K562 (cell line): ENCODE results near the gene CCDC47. TPM values are rescaled to one million over a fixed set of nuclear protein-coding genes. Genes with fewer than 3 reads are reported as not detected.

Experiments used
- ATAC-seq: fragments of 200-7000 bp; cut with Tn5 transposase; 3 replicates; pipeline ENCODE4 v1.9.1; 2020; ENCODE audit warnings: moderate library complexity
- BruUV-seq: library from RNA; stranded (reverse); fragments of 400-500 nt; replicated peaks from 2 replicates; lab custom pipeline; 2021; lab: Mats Ljungman, UMichigan
- CTCF ChIA-PET: fragments of 300-600 bp; formaldehyde crosslinking; extraction: SDS; loops from one replicate; lab custom pipeline; 2021; ENCODE audit warnings: low intra/inter-chr PET ratio; lab: Yijun Ruan, JAX
- POLR2A ChIA-PET: fragments of 300-600, 350-650 bp; sonication (Branson Sonifier 250); formaldehyde crosslinking; extraction: SDS; loops from one replicate; lab custom pipeline; 2021; ENCODE audit warnings: antibody characterized with exemption, inconsistent platforms; lab: Yijun Ruan, JAX
- DNase-seq, 4 experiments: peaks; one replicate each; pipeline versions ENCODE4 v3.0.0 to v3.0.0-alpha.2; 2011 to 2018; ENCODE audit warnings: low spot score in 3 of 4, mixed read lengths in 3 of 4; ENCODE audit errors: extremely low read depth in 1 of 4
- FAIRE-seq: peaks from 2 replicates; lab custom pipeline; 2011; peaks lifted over from hg19 to GRCh38; lab: Jason Lieb, UNC
- H2AFZ ChIP-seq: 2 replicates; pipeline ENCODE4 v1.6.0; 2011; ENCODE audit warnings: low read depth, low read length, control low read depth, inconsistent platforms
- H3K27ac ChIP-seq: fragments of 200-600 bp; 3 replicates; pipeline ENCODE4 v1.8.0; 2011; ENCODE audit warnings: low read depth, mild to moderate bottlenecking, control low read depth, inconsistent platforms, low read length, moderate library complexity, mixed read lengths; ENCODE audit errors: extremely low read depth
- H3K27me3 ChIP-seq, 2 experiments: fragments of 300-600 bp in 1 of 2; 2 replicates in 1 of 2; 3 replicates in 1 of 2; pipeline versions ENCODE4 v1.6.0 to v1.8.0; 2011; ENCODE audit warnings: inconsistent platforms in 2 of 2, low read length in 2 of 2, mild to moderate bottlenecking in 1 of 2, mixed read lengths in 1 of 2, moderate library complexity in 1 of 2; ENCODE audit not compliant: control insufficient read depth in 2 of 2, insufficient read depth in 2 of 2
- H3K36me3 ChIP-seq: fragments of 300-600 bp; 3 replicates; pipeline ENCODE4 v1.8.0; 2011; ENCODE audit warnings: mild to moderate bottlenecking, low read length, inconsistent platforms; ENCODE audit not compliant: control insufficient read depth, insufficient read depth
- H3K4me1 ChIP-seq, 2 experiments: fragments of 200-600 bp in 1 of 2; replicated peaks in 1 of 2; 2 replicates in 1 of 2; 3 replicates in 1 of 2; pipeline versions ENCODE4 v1.5.1 to v1.8.0; 2011; ENCODE audit warnings: inconsistent platforms in 2 of 2, low read length in 2 of 2, mild to moderate bottlenecking in 1 of 2, mixed read lengths in 1 of 2, moderate library complexity in 1 of 2; ENCODE audit not compliant: control insufficient read depth in 2 of 2, insufficient read depth in 2 of 2
- H3K4me2 ChIP-seq: 2 replicates; pipeline ENCODE4 v1.6.1; 2011; ENCODE audit warnings: low read length, control low read depth, inconsistent platforms, mixed read lengths; ENCODE audit not compliant: insufficient read depth
- H3K4me3 ChIP-seq: fragments of 200-600 bp; sonication (generic), shearing (Covaris generic); 2 replicates; pipeline ENCODE4 v1.5.1; 2016; ENCODE audit warnings: control low read depth, inconsistent platforms
- H3K79me2 ChIP-seq: fragments of 200-600 bp; 3 replicates; pipeline ENCODE4 v1.8.0; 2011; ENCODE audit warnings: low read length, inconsistent platforms; ENCODE audit not compliant: control insufficient read depth, insufficient read depth
- H3K9ac ChIP-seq, 2 experiments: 2 replicates each; pipeline versions ENCODE4 v1.6.0 to v1.6.1; 2011; ENCODE audit warnings: low read depth in 2 of 2, low read length in 2 of 2, control low read depth in 1 of 2, inconsistent platforms in 1 of 2, mild to moderate bottlenecking in 1 of 2, mixed read lengths in 1 of 2; ENCODE audit not compliant: insufficient read depth in 1 of 2
- H3K9me1 ChIP-seq: one replicate; pipeline ENCODE4 v1.6.0; 2011; ENCODE audit warnings: inconsistent platforms, mild to moderate bottlenecking, low read length, moderate library complexity; ENCODE audit not compliant: control insufficient read depth, insufficient read depth
- H3K9me3 ChIP-seq: replicated peaks from 2 replicates; pipeline ENCODE4 v1.5.1; 2011; ENCODE audit warnings: low read depth, low read length, inconsistent platforms; ENCODE audit not compliant: control insufficient read depth, insufficient read depth
- H4K20me1 ChIP-seq: replicated peaks from 2 replicates; pipeline ENCODE4 v1.6.1; 2011; ENCODE audit warnings: low read length, inconsistent platforms, mixed read lengths; ENCODE audit not compliant: control insufficient read depth, insufficient read depth
- CREBBP ChIP-seq: IDR thresholded peaks from one replicate; pipeline ENCODE4 v1.6.1; 2012; ENCODE audit warnings: low read depth, mild to moderate bottlenecking, control low read depth, inconsistent platforms, low read length
- EGR1 ChIP-seq: fragments of 450-650 bp; conservative IDR thresholded peaks from 2 replicates; pipeline ENCODE4 v1.6.1; 2017; ENCODE audit warnings: mild to moderate bottlenecking
- ZBTB8A ChIP-seq: fragments of 450-650 bp; IDR thresholded peaks from 2 replicates; pipeline ENCODE4 v1.6.1; 2018; ENCODE audit warnings: mild to moderate bottlenecking, moderate library complexity; ENCODE audit not compliant: partially characterized antibody
- ZNF766 ChIP-seq: fragments of 200-800 bp; sonication (Bioruptor generic); conservative IDR thresholded peaks from 2 replicates; pipeline ENCODE4 v1.6.1; 2016; ENCODE audit warnings: missing genetic modification characterization, missing compliant biosample characterization
- WGBS: fragments of 100-300 bp; shearing (Covaris generic); methylation state at CpG from one replicate; pipeline ENCODE4 v1.1.6; 2016; ENCODE audit warnings: low coverage, mixed read lengths; ENCODE audit not compliant: insufficient coverage; ENCODE audit errors: missing lambda C conversion rate; 5-methylcytosine and 5-hydroxymethylcytosine counted together
- in situ Hi-C: fragments of 300-500 bp; cut with MboI; formaldehyde crosslinking; loops from 4 replicates; pipeline ENCODE4 v1.15.0; 2018; ENCODE audit warnings: inconsistent platforms, mixed read lengths
- intact Hi-C: fragments of 100-400 bp; cut with micrococcal nuclease; formaldehyde crosslinking; loops from 2 replicates; pipeline ENCODE4 v1.14.2; 2022
- polyA plus RNA-seq, 8 experiments: library from polyadenylated mRNA; depleted of rRNA in 4 of 8; stranded (reverse) in 5 of 8; unstranded in 3 of 8; fragments of >200 nt; fragmentation: Nextera tagmentation in 2 of 8; fragmentation: Illumina TruSeq in 1 of 8; extraction: Ambion mirVana in 2 of 8; extraction: Trizol in 1 of 8; gene quantifications; 2 replicates each; pipeline versions ENCODE4 v1.2.1 to v1.2.3, GENCODE V29; 2011 to 2014; ENCODE audit warnings: inconsistent platforms in 1 of 8, missing spikeins in 1 of 8
- total RNA-seq, 7 experiments: library from RNA; depleted of rRNA in 6 of 7; stranded (reverse); fragments of >200 nt in 6 of 7; fragmentation: Illumina TruSeq in 2 of 7; extraction: Trizol in 2 of 7; gene quantifications; 2 replicates each; pipeline versions ENCODE4 v1.2.1 to v1.2.3, GENCODE V29; 2011 to 2021; ENCODE audit warnings: low replicate concordance in 1 of 7
- TF ChIP-seq, protein P1 (sequence below): IDR thresholded peaks from 2 replicates; pipeline ENCODE4 v1.6.1; 2014; ENCODE audit warnings: antibody characterized with exemption
- TF ChIP-seq, protein P2 (sequence below), 2 experiments: IDR thresholded peaks in 1 of 2; conservative IDR thresholded peaks in 1 of 2; 2 replicates each; pipeline ENCODE4 v1.6.1; 2016; ENCODE audit warnings: low read depth in 2 of 2, mild to moderate bottlenecking in 1 of 2, missing compliant biosample characterization in 1 of 2, missing genetic modification characterization in 1 of 2, moderate library complexity in 1 of 2

CCDC47 gene
- total and polyA plus RNA-seq, 9 of the 15 experiments (the other 6 are each of a cell fraction or from before 2014, with no cell fraction given), result 15.5 to 162 (median 122) TPM

DNA sequence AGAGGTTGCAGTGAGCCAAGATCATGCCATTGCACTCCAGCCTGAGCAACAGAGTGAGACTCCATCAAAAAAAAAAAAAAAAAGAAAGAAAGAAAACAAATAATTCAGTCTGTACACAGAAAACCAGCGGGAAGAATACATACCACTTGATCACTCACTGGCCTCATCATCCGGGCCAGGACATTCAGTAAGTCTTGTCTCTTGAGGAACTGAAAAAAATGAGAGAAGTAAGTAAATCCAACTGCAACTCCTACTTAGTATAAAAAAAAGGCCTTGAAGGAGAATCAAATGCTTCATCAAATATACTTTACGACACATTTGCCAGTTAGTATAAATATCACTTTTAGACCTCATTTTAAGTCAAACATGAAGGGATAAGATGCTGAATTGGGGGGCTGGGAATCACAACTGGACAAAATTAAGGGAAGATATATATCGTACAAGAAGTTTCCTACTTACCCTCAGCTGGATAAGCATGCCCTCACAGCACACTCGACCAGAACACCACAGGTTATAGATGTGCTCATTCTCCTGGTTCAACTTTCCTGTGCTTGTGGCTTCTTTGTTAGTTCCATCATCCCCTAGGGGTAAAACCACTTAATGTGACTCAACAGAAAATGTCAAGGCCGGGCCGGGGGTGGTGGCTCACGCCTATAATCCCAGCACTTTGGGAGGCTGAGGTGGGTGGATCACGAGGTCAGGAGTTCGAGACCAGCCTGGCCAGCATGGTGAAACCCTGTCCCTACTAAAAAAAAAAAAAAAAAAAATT, 12.4 kb downstream of the CCDC47 start:
- H3K27me3 ChIP-seq, result no peaks in the 10 kb centered on the region
- POLR2A ChIA-PET, result interaction anchor here (0.8 to 3.4 kb wide), 3 partner anchors 11 to 18 kb away, joined by 3 to 23 read pairs (median 15); partner anchors contain the start of genes CCDC47 and DDX42
- no peaks in the 10 kb centered on the region for H3K4me1 ChIP-seq
- peaks cover 26% of the 10 kb centered on the region for H3K79me2 ChIP-seq
- ATAC-seq (no peak), DNase-seq (no peak), FAIRE-seq (no peak)
- H3K9ac ChIP-seq, result no peak overlapping the region
- H3K4me3 ChIP-seq, result no peak overlapping the region
- BruUV-seq, result no TSS peak
- CTCF ChIA-PET, result no interaction called here
- H3K36me3 ChIP-seq, result peaks cover 91% of the 10 kb centered on the region
- intact Hi-C loops, result no loop called here
- no peaks in the 10 kb centered on the region for H3K9me3 ChIP-seq
- H2AFZ ChIP-seq, result no peak overlapping the region
- no peak overlapping the region for H3K4me2 ChIP-seq
- in situ Hi-C loops, result no loop called here
- 0 out of 2 replicates have a peak, but pooled peaks cover 3% of the 10 kb centered on the region for H4K20me1 ChIP-seq
- H3K9me1 ChIP-seq, result no peaks in the 10 kb centered on the region
- no peak overlapping the region for H3K27ac ChIP-seq
- no peak for TF ChIP-seq ZNF766 (CRISPR knock-in tag)
- TF ChIP-seq CREBBP, result no peak
- no peak for TF ChIP-seq ZBTB8A
- TF ChIP-seq, protein P1, sequence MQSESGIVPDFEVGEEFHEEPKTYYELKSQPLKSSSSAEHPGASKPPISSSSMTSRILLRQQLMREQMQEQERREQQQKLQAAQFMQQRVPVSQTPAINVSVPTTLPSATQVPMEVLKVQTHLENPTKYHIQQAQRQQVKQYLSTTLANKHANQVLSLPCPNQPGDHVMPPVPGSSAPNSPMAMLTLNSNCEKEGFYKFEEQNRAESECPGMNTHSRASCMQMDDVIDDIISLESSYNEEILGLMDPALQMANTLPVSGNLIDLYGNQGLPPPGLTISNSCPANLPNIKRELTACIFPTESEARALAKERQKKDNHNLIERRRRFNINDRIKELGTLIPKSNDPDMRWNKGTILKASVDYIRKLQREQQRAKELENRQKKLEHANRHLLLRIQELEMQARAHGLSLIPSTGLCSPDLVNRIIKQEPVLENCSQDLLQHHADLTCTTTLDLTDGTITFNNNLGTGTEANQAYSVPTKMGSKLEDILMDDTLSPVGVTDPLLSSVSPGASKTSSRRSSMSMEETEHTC, result no peak
- peak; percentile 46; the same call in 1 of the 2 replicates for TF ChIP-seq EGR1
- TF ChIP-seq, protein P2, sequence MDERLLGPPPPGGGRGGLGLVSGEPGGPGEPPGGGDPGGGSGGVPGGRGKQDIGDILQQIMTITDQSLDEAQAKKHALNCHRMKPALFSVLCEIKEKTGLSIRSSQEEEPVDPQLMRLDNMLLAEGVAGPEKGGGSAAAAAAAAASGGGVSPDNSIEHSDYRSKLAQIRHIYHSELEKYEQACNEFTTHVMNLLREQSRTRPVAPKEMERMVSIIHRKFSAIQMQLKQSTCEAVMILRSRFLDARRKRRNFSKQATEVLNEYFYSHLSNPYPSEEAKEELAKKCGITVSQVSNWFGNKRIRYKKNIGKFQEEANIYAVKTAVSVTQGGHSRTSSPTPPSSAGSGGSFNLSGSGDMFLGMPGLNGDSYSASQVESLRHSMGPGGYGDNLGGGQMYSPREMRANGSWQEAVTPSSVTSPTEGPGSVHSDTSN (CRISPR knock-in tag; IDR thresholded peaks at IDR 0.05; ENCODE audit: low read depth), result no peak
- TF ChIP-seq, protein P2 (tag; conservative IDR thresholded peaks at IDR 0.05; ENCODE audit: low read depth), result no peak
- 87% methylated on average over 8 of the region's 10 CpGs for WGBS
